ENCODE results near the gene TLR9. TPM values are rescaled to one million over a fixed set of nuclear protein-coding genes. Genes with fewer than 3 reads are reported as not detected.

Gene TLR9
- total RNA-seq, 1 experiment from 2014 or later, result not detected

GRCh38 chr3:52185311-52185710 is 40.1 kb downstream of the TLR9 start:
- in situ Hi-C loops (cut with HindIII; ENCODE audit: low pct_unique_long_range_greater_than_20kb, low sequenced_read_pairs), result no loop called here
- POLR2A ChIA-PET, result no interaction called here

GRCh38 chr3:52184690-52185089 is 40.8 kb downstream of the TLR9 start:
- ChIA-PET CTCF (no interaction called here), POLR2A (no interaction called here)
- no peak overlapping the region for H3K27ac ChIP-seq (ENCODE audit: low read length)
- no TSS peak for BruUV-seq (replicated peaks)
- H3K36me3 ChIP-seq (ENCODE audit: control insufficient read depth, insufficient read depth, low read length), result no peaks in the 10 kb centered on the region
- no peaks in the 10 kb centered on the region for H3K4me1 ChIP-seq (ENCODE audit: control insufficient read depth, insufficient read depth, low read length)
- H3K9me3 ChIP-seq (ENCODE audit: control insufficient read depth, insufficient read depth, low read depth, low read length), result no peaks in the 10 kb centered on the region
- in situ Hi-C loops (cut with HindIII; ENCODE audit: low pct_unique_long_range_greater_than_20kb, low sequenced_read_pairs), result no loop called here
- H3K27me3 ChIP-seq (ENCODE audit: control insufficient read depth, insufficient read depth, low read length), result no peaks in the 10 kb centered on the region
- no peak; the same call in 1 of the 2 replicates for ATAC-seq
- DNase-seq (ENCODE audit: low read depth, low spot score), result no peak
- intact Hi-C loops (cut with micrococcal nuclease; ENCODE audit: unreplicated experiment), result no loop called here
- no peak overlapping the region for H3K4me3 ChIP-seq (ENCODE audit: low read depth in 2 of 2, low read length in 2 of 2)
- no peak for TF ChIP-seq TCF7L2 (IDR thresholded peaks at IDR 0.05; ENCODE audit: low read depth, low read length)
- TF ChIP-seq REST (IDR thresholded peaks at IDR 0.05; ENCODE audit: insufficient read depth in 1 of 2, low read depth in 2 of 2, low read length in 1 of 2), result no peak
- TF ChIP-seq POLR2AphosphoS5 (IDR thresholded peaks at IDR 0.05; ENCODE audit: low read depth, low read length), result no peak
- TF ChIP-seq SIN3A (IDR thresholded peaks at IDR 0.05; ENCODE audit: borderline replicate concordance, insufficient read depth, low read depth, low read length), result no peak
- TF ChIP-seq CTCF (IDR thresholded peaks at IDR 0.05), result no peak

More at GRCh38 chr3:52185311-52185710, 40.1 kb downstream of the TLR9 start:
- no peaks in the 10 kb centered on the region for H3K4me1 ChIP-seq (ENCODE audit: control insufficient read depth, insufficient read depth, low read length)
- TF ChIP-seq SIN3A (IDR thresholded peaks at IDR 0.05; ENCODE audit: borderline replicate concordance, insufficient read depth, low read depth, low read length) (no peak), CTCF (IDR thresholded peaks at IDR 0.05) (no peak), TCF7L2 (IDR thresholded peaks at IDR 0.05; ENCODE audit: low read depth, low read length) (no peak), REST (IDR thresholded peaks at IDR 0.05; ENCODE audit: insufficient read depth in 1 of 2, low read depth in 2 of 2, low read length in 1 of 2) (no peak), POLR2AphosphoS5 (IDR thresholded peaks at IDR 0.05; ENCODE audit: low read depth, low read length) (no peak)
- no peaks in the 10 kb centered on the region for H3K27me3 ChIP-seq (ENCODE audit: control insufficient read depth, insufficient read depth, low read length)
- H3K9me3 ChIP-seq (ENCODE audit: control insufficient read depth, insufficient read depth, low read depth, low read length), result no peaks in the 10 kb centered on the region
- no peak for ATAC-seq
- no peak overlapping the region for H3K27ac ChIP-seq (ENCODE audit: low read length)
- CTCF ChIA-PET, result no interaction called here
- H3K36me3 ChIP-seq (ENCODE audit: control insufficient read depth, insufficient read depth, low read length), result no peaks in the 10 kb centered on the region
- BruUV-seq (replicated peaks), result no TSS peak
- intact Hi-C loops (cut with micrococcal nuclease; ENCODE audit: unreplicated experiment), result no loop called here
- no peak overlapping the region for H3K4me3 ChIP-seq (ENCODE audit: low read depth in 2 of 2, low read length in 2 of 2)
- DNase-seq (ENCODE audit: low read depth, low spot score), result no peak
